CD4-positive, alpha-beta T cell treated with Interferon alpha-2 for 1 hour (primary cell): ENCODE results near the gene SUCLG2.
A peak's percentile ranks its signal among the peaks of the same experiment; 100 is the strongest.

ENCODE experiments used
- DNase-seq, 2 donors: peaks; one replicate each; pipeline ENCODE4 v3.0.0-alpha.2; 2020 to 2022

SUCLG2 gene

DNA sequence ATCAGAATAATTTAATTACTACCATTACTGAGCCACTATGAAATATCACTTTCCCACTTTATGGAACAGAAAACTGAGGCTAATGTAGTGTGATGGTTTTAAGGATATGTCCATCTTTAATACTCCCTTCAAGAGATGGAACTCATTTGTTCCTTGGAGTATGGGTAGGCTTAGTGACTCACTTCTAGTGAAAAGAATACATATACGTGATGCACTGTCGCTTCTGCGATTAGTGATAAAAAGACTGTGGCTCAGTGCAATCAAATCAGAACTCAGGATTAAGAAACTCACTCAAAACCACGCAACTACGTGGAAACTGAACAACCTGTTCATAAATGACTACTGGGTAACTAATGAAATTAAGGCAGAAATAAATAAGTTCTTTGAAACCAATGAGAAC lies 216.6 kb downstream of the SUCLG2 start:
- no peak for DNase-seq

GRCh38 chr3:67437090-67437489 lies 217.3 kb downstream of the SUCLG2 start:
- no peak for DNase-seq

DNA sequence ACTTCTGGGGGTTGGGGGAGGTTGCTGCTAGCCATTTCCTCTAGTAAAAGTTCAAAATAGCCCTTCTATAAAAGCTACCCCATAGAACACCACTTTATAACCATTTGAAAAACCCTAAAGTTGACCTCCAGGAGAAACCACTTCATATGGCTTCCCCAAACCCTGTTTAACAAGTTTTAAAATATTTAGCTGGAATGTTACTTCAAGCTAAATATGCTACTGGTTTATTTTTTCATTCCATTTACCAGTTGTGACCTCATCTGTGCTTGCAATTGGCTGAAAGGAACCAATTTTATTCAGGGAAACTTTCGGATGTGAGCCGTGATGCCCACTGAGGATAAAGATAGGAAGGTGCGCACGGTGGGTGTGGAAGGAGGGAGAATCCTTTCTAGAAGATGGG lies 221.3 kb downstream of the SUCLG2 start:
- DNase-seq, result no peak

DNA sequence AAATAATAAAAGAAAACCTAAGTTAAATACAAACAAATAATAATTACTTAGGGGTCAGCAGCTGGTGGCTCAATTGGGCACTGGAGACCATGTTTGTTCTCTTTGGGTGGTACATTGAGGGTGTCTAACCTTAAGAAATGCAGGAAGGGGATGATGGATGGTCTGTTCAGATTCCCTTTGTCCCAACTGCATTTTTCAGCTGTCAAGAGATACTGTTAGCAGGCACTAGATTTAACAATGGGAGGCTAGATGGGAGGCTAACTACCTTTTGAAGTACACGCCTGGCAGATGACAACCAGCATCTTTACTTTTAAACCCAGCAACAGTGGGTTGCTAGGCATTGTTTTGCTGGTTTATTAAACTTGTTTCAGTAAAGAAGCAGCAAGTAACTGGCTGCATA lies 222.5 kb downstream of the SUCLG2 start:
- DNase-seq, result no peak

DNA sequence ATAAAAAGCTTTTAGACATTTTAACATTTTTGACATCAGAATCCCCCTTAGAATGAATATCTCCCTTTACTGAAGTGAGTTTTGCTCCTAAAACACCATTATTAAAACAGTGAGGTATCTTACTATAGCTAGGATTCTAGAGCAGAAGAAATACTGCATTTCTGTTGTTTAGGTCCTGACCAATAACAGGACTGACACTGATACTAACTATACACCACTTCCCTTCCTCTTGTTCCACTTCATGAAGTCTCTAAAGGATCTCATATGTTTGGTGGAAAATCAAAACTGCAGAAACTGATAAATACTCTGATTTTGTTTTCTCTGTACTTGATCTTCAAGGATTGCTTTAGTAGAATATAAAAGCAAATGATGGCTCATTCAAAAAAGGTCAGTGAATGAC lies 230.7 kb downstream of the SUCLG2 start:
- DNase-seq, result no peak

GRCh38 chr3:67421912-67422311 lies 232.5 kb downstream of the SUCLG2 start:
- no peak for DNase-seq

DNA sequence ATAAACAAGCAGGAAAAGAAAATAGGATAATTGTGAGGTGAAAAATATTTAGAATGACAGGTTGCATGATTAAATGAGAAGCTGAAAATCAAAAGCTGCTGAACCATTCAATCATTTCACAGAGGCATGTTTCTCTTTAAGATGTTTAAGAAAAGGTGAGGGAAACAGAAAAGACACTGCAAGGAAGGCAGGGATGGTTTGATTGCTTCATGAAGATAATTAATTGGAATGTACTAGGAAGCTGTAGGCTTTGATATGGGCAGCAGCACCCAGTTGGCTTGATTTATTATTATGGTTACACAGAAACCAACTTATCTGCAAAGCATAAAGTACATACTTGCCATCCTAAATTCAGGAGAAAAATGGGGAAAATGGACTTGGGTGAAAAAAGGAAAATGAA lies 234.6 kb downstream of the SUCLG2 start:
- DNase-seq, result no peak

DNA sequence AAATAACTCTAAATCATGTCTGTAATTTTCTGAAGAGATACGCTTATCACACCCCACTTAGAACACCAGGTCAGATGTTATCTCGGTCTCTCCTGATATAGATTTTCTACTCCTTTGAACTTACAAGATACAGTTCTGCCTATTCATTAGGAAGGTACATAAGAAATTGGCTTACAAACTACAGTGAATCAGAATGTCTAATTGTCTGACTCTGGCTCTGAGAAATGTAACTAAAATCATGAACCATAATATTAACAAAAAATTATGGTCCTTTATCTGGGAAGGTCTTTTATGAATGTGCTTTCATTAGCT lies 235.2 kb downstream of the SUCLG2 start:
- no peak for DNase-seq

DNA sequence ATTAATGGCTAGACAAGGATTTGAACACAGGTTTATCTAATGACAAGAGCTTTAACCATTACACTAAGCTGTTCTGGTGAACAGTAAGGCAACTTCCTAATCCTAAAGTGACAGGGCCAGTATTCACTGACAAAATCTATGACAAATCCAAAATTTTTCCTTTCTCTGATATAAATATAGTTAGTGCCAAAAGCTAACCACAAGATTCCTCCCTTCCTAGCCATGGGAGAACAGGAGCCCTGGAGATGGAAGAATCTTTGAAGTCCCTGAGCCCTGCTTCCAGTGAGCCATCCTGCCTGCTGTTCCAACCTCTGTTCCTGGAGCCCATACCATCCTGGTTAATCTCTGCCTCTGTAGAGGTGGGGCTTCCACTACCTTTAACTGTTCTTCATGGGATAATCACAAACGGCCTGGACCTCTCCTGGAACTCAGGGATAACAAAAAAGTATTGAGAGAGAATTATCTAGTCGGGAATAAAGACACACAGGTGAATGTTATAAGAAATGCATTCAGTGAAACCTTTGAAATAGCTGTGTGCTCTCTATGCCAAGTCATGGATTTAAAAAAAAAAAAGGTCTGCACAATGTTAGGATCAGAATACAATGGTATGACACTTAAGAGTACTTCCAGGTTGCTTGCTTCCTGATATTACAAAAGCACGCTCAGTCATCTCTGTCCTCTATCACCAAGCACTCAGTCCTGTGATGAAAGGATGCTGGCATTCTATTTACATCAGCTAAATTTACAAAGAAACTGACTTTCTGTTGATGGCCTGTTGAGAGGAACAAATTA lies 235.8 kb downstream of the SUCLG2 start:
- DNase-seq, result no peak

DNA sequence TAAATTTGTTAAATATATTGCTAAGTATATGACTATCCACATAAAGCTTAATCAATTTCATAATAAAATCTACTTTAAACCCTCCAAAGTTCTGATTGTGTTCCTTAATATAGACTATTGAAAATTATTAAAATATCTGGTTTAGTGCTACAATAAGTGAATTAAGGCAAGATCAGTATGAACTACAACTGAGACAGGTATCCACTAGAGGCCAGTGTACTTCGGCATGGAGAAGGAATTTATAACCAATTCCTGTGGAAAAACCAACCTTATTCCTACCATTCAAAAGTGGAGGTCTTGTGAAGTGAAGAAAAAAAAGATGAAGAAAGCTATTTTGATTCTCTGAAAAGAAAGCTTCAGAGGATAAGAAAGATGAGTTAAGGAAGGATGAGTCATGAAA lies 237.7 kb downstream of the SUCLG2 start:
- no peak for DNase-seq

DNA sequence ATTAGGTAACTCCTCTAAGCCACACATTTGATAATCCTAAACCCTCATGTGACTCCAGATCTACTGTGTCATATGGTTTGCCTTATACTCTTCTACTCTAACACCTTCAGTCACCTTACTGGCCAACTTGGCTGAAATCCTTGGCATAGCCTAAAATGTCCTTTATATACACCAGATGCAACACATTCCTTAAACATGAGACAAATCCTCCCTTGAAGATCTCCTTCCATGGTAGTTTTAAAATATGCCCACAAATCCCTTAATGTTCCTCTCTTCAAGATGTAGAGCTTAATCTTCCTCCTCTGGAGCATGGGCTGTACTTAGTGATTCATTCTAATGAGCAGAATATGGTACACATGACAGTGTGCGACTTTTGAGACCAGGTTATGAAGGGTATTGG lies 238.9 kb downstream of the SUCLG2 start:
- no peak for DNase-seq

GRCh38 chr3:67414740-67415139 lies 239.7 kb downstream of the SUCLG2 start:
- no peak for DNase-seq

- no peak for DNase-seq
Observed at GRCh38 chr3:67405193-67405592, 249.2 kb downstream of the SUCLG2 start.

GRCh38 chr3:67402873-67403272 lies 251.5 kb downstream of the SUCLG2 start:
- no peak for DNase-seq

DNA sequence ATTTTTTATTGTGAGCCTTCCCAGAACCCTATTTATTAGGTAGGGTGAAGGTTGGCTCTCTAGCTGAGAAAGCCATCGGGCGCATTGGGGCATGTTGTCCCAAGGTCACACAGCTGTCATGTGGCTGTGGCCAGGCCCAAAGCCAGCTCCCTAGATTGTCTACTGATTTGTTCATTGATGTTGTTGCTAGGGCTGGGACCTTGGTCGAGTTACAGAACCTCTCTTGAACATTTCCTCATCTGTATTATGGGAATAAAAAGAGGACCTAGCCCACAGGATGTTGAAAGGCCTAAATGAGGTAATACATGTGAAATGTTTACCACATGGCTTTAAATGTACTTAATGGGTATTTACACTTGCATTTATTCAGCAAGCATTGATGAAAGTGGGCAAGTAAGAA lies 252.5 kb downstream of the SUCLG2 start:
- no peak for DNase-seq

DNA sequence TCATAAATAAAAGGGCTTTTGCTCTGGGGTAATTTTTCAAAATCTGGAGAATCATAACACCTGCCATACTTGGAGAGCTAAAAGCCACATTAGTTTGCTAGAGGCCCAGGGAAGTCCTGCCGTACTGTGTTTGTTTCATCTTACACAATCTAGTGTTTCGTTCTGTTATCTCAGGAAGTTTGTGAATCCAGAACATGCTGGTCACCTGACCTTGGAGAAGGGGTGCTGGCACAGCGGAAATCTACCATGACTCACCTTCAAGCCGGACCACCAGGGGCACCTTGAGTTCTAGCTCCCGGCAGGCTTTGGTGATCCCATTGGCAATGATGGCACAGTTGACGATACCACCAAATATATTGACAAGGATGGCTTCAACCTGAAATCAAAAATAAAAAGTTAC lies 253.9 kb downstream of the SUCLG2 start:
- DNase-seq, result no peak

DNA sequence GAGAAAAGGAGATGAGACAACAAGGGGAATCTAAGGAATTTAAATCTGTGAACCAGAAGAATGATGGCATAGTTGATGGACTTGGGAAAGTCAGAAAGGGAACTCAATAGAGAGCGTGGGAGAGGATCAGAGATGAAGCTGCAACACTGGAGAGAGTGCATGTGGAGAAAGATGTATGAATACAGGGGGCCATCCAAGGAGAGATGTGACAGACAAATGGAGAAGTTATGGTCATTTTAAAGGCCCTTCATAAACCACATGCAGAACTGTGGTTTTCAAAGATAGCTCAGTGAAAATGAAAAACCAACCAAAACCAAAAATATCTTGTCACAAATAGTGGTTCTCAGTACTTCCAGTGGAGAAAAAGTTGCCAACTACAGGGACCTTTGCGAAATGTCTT lies 265.2 kb downstream of the SUCLG2 start:
- no peak for DNase-seq

DNA sequence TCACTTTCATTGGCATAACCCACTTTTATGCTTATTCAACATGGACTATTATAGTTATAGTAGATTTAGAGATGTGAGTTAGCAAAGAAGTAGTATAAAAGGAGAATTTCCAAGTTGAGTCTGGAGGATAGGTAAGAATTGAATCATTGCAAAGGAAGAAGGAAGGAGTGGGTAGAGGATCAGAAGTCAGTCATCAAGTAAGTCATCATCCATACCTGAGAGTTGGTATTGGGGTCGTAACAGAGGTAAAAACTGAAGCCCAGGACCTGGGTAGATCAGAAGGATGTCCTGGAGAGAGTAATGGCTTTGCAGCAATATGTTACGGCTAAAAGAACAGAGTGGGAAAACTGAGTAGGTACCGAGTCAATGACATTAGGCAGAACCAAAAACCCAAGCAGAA lies 265.7 kb downstream of the SUCLG2 start:
- no peak for DNase-seq

DNA sequence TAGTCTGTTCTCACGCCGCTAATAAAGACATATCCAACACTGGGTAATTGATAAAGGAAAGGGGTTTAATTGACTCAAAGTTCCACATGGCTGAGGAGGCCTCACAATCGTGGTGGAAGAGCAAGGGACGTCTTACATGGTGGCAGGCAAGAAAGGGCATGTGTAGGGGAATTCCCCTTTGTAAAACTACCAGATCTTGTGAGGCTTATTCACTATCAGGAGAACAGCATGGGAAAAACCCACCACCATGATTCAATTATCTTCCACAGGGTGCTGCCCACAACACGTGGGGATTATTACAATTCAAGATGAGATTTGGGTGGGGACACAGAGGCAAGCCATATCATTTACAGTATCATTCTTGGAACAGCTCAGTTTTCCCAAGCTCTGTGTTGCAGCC lies 268.0 kb downstream of the SUCLG2 start:
- no peak for DNase-seq

DNA sequence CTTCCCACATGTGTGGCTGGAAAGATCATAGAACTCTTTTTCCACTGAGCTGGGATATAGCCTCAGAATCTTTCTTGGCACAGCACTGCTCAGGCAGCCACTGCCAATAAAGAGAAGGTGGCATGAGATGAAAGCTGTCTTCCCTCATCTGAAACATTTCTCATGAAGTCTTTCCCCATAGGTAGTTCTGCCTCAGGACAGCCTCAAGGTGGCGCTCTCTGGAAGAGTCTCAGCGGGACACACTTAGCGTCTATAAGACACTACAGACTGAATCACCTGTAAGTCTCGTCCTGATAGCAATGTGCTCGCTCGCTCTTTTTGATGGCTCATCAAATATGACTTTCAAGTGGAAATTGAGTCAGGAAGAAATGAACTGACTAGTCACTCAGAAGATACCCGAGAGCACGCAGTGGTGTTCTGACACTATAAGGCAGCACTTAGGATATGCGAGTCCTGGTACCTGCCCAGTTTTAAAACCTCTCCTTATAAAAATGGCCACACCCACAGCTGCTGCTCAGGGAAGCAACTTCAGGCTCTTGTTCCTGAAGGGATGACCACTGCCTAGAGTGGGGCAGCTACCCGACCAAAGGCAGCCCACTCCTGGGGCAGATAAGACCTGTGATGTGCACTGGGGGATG lies 269.5 kb downstream of the SUCLG2 start:
- DNase-seq, result peak in 1 of 2 donors; percentile 39

DNA sequence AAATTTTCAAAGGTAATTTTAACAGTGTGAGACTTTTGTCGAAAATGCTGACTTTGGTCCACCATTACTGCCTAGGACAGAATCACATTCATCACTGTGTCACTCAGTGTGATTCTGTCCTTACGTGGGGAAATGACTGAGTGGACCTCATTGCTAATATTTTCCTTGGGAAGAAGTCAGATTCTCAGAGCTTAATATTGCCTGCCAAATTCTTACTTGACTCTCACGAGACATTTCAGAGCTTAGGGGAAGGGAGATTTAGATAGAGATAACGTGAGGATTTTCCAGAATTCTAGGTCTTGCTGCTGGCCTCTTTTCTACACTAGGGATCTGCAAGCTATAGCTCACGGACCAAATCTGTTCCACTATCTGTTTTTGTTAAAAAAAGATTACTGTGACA lies 270.4 kb downstream of the SUCLG2 start:
- no peak for DNase-seq

GRCh38 chr3:67383379-67383778 lies 271.0 kb downstream of the SUCLG2 start:
- no peak for DNase-seq

GRCh38 chr3:67382536-67382935 lies 271.9 kb downstream of the SUCLG2 start:
- DNase-seq, result no peak

GRCh38 chr3:67381667-67382272 lies 272.6 kb downstream of the SUCLG2 start:
- peak in 1 of 2 donors; percentile 39 for DNase-seq

GRCh38 chr3:67380118-67380517 lies 274.3 kb downstream of the SUCLG2 start:
- DNase-seq, result no peak
